Measurements from ENCODE around the gene ARHGEF17. TPM values are rescaled to one million over a fixed set of nuclear protein-coding genes. Genes with fewer than 3 reads are reported as not detected.
A peak's percentile ranks its signal among the peaks of the same experiment; 100 is the strongest.

Gene ARHGEF17
- total RNA-seq, 1 experiment from 2014 or later = 6.6 TPM

DNA sequence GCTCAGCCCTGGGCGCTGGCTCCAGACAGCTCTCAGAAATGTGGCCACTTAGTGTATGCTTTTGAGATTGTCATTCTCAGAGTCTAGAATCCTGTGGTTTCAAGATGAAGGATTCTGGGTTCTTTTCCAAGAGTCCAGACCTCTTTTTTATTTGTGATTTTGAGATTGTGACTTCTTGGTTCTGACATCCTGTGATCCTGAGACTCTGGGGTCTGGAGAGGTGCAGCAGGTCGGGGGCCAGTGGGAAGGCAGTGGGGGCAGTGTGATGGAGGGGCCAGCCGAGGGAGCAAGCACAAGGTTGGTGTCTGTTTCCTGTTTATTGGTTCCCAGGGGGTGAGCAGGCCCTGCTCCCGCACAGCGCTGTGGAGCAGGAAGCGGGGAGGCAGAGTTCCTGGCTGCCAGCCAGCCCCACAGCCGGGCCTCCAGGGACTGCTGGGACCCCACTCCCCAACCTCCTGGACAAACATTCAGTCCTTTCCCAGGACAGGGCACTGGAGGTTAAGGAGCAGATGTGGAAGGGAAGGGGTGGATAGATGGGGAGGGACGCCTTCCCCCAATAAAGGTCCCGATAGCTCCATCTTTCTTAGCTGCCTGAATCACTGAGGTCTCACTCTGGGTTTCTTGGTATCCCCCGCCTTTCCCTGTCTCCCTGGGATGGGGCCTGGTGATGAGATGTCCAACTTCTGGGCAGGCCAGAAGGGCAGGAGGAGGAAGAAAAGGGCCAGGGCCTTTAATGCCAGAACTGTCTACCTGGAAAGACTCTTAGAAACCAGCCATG lies 13.7 kb downstream of the ARHGEF17 start:
- peak; percentile 70 for DNase-seq
- Histone ChIP-seq H3K36me3 (replicated peaks; ENCODE audit: control insufficient read depth, insufficient read depth, low read length) (no peaks in the 10 kb centered on the region; the same call in 1 of the 2 replicates), H3K4me3 (ENCODE audit: insufficient read depth, low read depth, low read length) (no peak overlapping the region), H3K27me3 (ENCODE audit: control insufficient read depth, insufficient read depth, low read length) (no peaks in the 10 kb centered on the region; the same call in 1 of the 2 replicates)

DNA sequence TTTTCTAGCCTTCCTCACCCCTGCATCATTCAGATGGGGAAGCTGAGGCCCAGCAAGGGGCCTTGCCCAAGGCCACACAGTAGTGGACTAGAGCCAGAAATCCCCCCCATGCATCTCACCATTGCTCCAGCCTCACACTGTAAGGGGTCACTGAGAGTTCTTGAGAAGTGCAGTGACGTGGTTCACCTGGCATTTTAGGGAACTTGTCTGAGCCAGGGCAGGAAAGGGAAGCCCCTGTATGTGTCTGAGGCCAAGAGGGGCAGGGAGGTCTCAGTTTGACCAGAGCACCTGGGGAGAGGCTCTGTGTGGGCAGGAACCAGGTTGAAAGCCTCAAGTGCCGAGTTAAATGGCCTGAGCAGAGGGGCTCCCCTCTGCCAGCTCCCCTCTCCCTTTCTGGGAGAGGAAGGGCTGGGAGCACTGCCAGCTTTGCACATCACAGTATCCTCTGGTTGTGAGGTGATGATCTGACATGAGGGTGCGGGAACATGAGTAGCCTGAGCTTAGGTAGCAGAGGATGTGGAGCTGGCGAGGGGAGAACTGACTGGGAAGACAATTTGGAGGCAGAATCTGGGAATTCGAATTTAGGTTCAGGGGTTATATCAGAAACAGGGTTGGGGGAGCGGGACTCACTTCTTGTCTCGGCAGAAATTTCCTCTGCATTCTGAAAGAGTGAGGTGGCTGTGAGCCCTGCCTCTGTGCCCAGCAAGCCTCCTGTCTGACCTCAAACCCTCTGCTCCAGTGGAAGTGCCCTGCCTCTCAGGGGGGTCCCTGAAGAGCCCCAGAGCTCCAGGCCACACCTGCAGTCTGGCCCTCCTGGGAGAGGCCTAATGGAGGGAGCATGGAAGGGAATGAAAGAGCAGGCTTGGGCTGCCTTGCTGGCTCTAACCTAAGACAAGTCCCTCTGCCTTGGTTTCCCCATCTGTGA lies 14.6 kb downstream of the ARHGEF17 start:
- H3K4me3 ChIP-seq (ENCODE audit: insufficient read depth, low read depth, low read length) = no peak overlapping the region
- no peaks in the 10 kb centered on the region; the same call in 1 of the 2 replicates for H3K36me3 ChIP-seq (replicated peaks; ENCODE audit: control insufficient read depth, insufficient read depth, low read length)
- H3K27me3 ChIP-seq (ENCODE audit: control insufficient read depth, insufficient read depth, low read length) = no peaks in the 10 kb centered on the region; the same call in 1 of the 2 replicates
- peak; percentile 46 for DNase-seq

DNA sequence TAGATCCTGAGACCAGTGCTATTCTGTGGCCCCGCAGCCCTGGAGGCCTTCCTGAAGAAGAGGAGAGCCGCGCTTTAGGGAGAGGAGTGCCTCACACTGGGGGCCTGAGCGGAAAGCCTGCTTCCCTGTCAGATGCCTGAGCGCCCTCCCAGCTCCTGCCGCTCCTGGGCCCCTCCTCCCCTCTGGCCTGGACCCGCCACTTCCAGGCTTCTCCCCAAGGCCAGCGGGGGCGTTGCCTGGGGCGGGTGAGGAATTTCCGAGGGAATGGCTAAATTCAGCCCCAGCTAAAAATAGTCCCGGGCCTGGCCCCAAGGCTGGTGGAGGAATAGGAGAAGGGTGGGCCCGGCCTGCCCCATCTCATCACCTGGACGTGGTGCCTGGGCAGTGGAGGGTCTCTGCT lies 15.4 kb downstream of the ARHGEF17 start:
- peak; percentile 96 for DNase-seq

DNA sequence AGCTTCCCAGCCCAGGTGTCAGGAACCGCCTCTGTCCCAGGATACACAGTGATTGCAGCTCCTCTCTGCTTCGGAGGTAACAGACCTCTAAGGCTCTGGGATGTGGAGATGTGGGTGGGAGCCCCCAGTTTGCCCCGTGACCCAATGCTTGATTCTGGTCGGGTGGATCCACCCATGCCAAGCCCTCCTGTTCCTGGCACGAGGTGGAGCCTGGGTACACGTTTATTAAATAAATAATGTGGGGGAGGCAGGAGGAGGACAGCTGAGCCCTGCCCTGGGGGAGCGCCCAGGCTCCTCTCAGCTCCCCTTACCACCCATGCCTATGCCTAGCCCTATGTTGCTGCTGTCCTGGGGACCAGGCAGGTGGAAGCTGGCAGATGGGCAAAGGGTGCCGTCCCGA lies 16.0 kb downstream of the ARHGEF17 start:
- Histone ChIP-seq H3K4me3 (ENCODE audit: insufficient read depth, low read depth, low read length) (no peak overlapping the region), H3K27me3 (ENCODE audit: control insufficient read depth, insufficient read depth, low read length) (no peaks in the 10 kb centered on the region; the same call in 1 of the 2 replicates), H3K36me3 (replicated peaks; ENCODE audit: control insufficient read depth, insufficient read depth, low read length) (no peaks in the 10 kb centered on the region; the same call in 1 of the 2 replicates)
- DNase-seq = no peak

More for the DNA sequence above, 15.4 kb downstream of the ARHGEF17 start:
- Histone ChIP-seq H3K27me3 (ENCODE audit: control insufficient read depth, insufficient read depth, low read length) (no peaks in the 10 kb centered on the region; the same call in 1 of the 2 replicates), H3K36me3 (replicated peaks; ENCODE audit: control insufficient read depth, insufficient read depth, low read length) (no peaks in the 10 kb centered on the region; the same call in 1 of the 2 replicates), H3K4me3 (ENCODE audit: insufficient read depth, low read depth, low read length) (no peak overlapping the region)

DNA sequence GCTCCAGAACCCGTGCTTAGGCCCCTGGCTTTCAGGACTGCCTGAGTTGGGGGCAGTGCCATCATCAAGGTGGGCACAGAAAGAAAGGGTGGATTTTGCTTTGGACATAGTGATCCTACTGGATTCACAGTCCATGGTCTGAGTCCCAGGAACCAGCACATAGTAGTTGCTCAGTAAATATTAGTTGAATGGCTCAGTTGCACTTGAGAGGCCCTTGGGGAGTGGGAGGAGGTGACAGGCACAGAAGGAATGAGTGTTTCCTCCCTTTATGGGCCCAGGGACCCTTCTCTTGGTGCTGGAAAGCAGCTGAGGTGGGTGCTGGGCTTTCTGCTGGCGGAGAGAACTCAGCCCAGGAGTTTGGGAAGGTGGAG lies 16.6 kb downstream of the ARHGEF17 start:
- H3K36me3 ChIP-seq (replicated peaks; ENCODE audit: control insufficient read depth, insufficient read depth, low read length) = no peaks in the 10 kb centered on the region; the same call in 1 of the 2 replicates
- no peaks in the 10 kb centered on the region; the same call in 1 of the 2 replicates for H3K27me3 ChIP-seq (ENCODE audit: control insufficient read depth, insufficient read depth, low read length)
- DNase-seq = no peak
- no peak overlapping the region for H3K4me3 ChIP-seq (ENCODE audit: insufficient read depth, low read depth, low read length)

DNA sequence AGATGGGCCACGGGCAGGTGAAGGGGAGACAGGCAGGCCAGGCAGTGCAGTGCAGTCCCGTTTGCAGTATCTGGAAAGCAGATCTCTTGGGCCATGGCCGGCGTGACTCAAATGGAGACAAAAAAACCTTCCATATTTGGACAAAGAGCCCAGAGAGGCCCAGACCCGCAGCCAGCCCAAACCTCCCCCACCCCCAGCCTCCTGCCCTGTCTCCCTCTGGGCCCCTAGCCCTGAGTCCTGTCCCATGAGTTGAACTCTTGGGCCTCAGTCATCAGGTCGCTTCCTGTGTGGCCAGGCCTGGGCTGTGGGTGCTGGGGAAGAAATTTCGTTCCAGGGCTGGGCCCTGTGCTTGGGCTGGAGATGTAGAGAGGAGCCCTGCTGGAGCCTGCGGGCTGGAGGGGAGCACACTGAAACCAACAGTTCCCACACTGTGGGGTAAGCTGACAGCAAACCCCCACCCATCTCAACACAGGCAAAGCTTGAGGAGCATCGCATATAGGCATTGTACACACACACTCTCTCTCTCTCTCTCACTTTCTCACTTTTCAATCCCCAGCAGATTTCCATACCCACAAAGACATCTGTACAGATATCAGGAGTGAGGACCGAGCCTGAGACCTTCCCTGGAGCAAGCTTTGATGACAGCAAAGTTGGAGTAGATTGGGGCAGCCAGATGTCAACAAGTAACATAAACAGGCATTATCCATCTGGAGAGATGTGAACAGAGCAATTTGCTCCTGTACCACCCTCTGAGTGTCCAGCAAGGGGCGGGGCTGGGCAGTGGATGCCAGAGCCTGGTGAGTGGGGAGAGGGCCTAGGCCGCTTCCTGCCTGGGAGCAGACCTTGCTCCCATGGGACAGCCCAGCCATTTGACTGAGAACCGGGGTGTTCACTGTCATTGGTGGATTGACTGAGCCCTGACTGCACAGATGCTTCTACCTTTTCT lies 17.2 kb downstream of the ARHGEF17 start:
- Histone ChIP-seq H3K4me3 (ENCODE audit: insufficient read depth, low read depth, low read length) (no peak overlapping the region), H3K36me3 (replicated peaks; ENCODE audit: control insufficient read depth, insufficient read depth, low read length) (no peaks in the 10 kb centered on the region; the same call in 1 of the 2 replicates), H3K27me3 (ENCODE audit: control insufficient read depth, insufficient read depth, low read length) (no peaks in the 10 kb centered on the region; the same call in 1 of the 2 replicates)
- DNase-seq = no peak

DNA sequence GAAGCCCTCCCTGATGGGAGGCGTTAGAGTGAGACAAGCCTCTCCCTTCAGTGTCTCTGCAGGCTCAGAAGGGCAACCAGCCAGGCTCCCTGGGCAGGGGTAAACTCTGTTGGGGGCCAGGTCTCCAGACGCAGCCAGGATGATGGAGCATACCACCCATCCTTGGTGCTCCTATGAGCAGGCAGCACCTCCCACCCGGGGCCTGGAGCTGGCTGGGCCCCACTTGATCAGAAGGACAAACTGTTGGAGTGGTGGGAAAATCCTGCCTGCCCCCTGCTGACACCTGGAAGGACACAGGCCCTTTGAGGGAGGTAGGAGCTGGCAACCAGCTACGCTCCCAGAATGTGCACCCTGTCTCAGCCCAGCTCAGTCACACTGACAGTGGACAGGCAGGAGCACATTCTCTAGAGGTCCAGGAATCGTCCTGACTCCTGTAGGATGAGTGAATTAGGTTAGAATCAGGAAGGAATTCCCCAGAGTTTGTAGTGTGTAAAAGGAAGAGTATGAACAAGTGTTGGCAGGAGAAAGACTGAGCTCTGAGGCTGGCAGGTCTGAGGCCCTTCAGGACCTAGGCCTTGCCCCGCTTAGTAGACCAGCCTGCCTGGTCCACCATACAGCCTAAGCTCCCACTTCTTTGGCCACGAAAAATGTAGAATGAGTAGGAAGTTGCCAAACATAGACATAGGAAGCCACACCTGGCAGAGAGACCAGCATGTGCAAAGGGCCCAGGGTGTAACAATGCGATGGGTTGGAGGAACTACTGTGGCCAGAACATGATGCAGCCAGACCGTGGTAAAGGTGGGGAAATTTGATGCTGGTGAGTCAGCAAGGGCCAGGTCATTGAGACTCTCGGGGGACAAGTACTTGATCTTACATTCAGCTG lies 19.1 kb downstream of the ARHGEF17 start:
- H3K36me3 ChIP-seq (replicated peaks; ENCODE audit: control insufficient read depth, insufficient read depth, low read length) = no peaks in the 10 kb centered on the region; the same call in 1 of the 2 replicates
- H3K27me3 ChIP-seq (ENCODE audit: control insufficient read depth, insufficient read depth, low read length) = peaks cover 7% of the 10 kb centered on the region
- no peak for DNase-seq
- no peak overlapping the region for H3K4me3 ChIP-seq (ENCODE audit: insufficient read depth, low read depth, low read length)

DNA sequence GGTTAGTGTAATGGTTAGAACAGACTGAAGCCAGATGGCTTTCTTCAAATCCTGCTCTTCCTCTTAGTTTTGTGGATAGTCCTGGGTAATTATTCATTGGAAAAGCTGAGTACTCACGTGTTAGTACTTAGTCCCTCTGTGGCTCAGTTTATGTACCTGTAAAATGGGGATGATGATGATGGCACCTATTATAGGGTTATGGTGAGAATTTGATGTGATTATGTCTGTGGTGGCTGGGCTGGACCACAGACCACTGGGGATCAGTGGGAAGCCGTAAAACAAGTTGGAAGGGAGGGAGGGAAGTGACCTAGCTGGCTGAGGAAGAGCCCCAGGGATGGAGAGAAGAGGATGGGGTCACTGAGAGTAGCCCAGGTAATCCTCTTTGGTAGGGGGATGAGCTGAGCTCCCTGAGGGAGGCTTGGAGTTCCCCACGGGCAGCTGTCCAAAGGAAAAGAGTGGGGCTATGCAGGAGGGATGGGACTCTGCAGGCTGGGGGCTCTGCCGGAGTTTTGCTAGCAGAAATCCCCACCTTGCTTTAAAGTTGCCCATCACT lies 19.8 kb downstream of the ARHGEF17 start:
- Histone ChIP-seq H3K27me3 (ENCODE audit: control insufficient read depth, insufficient read depth, low read length) (peaks cover 10% of the 10 kb centered on the region), H3K4me3 (ENCODE audit: insufficient read depth, low read depth, low read length) (no peak overlapping the region), H3K36me3 (replicated peaks; ENCODE audit: control insufficient read depth, insufficient read depth, low read length) (no peaks in the 10 kb centered on the region; the same call in 1 of the 2 replicates)
- no peak for DNase-seq

DNA sequence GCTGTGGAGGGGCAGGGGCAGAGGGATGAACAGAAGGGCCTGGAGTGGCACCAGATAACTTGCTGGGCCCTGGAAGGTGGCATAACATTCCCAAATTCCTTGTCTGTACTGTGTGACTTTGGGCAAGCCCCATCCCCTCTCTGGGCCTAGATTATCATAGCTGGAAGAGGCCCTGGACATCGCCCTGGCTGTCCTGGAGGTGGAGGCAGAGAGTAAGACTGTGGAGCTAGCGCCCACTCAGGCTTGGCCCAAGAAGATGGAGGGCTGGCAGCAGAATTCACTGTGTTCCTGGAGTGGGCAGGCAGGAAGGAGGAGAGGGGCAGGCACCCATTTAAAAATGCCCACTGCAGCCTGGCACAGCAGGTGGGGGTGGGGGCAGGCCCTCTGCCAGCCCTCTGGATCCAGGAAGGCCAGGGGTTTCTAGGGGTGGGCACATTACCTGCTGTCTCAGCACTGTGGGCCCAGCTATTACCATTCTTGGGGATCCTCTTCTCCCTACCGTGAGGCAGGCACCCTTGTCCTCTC lies 22.6 kb downstream of the ARHGEF17 start:
- peak; percentile 79 for DNase-seq
- H3K36me3 ChIP-seq (replicated peaks; ENCODE audit: control insufficient read depth, insufficient read depth, low read length) = no peaks in the 10 kb centered on the region
- H3K27me3 ChIP-seq (ENCODE audit: control insufficient read depth, insufficient read depth, low read length) = peaks cover 26% of the 10 kb centered on the region
- H3K4me3 ChIP-seq (ENCODE audit: insufficient read depth, low read depth, low read length) = no peak overlapping the region

DNA sequence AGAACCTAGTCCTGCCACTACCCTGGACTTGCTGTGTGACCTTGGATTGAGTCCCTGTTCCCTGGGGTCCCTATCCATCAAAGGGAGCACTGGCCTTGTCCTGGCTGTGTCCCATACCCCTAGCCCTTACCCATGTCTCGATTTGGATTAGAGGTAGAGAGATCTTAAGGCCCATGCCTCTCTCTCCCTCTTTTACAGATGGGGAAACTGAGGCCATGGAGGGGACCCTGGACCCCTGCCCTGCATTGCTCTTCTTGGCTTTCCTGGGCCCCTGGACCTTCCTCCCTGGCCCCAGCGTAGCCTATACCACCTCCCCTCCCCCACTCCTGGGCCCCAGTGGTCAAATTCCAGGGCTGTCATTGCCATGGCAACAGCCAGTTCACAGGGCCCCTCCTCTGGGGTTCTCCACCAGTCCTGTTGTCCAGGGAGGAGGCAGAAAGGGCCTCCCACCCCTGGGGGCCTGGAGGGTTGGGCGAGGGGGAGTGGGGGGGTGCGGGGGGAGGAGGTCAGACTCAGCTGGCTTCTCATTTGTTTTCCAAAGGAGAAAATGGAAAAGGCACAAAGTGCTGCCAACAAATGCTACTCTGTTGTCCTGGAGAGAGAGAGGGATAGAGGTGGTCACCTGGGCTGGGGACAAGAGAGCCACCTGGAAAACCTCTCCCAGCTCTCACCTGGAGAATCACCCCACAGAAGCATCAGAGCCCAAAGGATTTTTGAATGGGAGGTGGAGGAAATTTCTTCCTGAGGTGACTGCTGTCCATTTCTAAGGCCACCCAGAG lies 23.3 kb downstream of the ARHGEF17 start:
- H3K36me3 ChIP-seq (replicated peaks; ENCODE audit: control insufficient read depth, insufficient read depth, low read length) = 0 out of 2 replicates have a peak, but pooled peaks cover 2% of the 10 kb centered on the region
- peaks cover 26% of the 10 kb centered on the region for H3K27me3 ChIP-seq (ENCODE audit: control insufficient read depth, insufficient read depth, low read length)
- peak; percentile 98 for DNase-seq
- H3K4me3 ChIP-seq (ENCODE audit: insufficient read depth, low read depth, low read length) = no peak overlapping the region

DNA sequence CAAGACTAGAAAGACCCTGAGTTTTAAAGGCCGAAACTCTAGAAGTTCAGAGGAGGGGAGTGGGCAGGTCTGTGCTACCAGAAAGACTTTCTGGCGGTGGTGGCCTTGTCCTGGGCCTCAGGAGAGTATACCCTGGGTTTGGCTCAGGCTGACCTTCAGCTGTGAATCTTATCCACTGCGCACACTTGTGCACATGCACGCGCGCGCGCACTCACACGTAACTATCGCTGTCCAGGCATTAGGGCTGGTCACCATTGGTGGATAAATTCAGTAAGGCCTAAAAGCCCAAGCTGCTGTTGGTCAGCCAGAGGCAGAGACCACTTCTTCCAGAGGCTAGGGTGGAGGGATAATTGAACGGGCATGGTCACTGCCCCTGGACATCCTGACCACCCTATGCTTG lies 25.1 kb downstream of the ARHGEF17 start:
- Histone ChIP-seq H3K36me3 (replicated peaks; ENCODE audit: control insufficient read depth, insufficient read depth, low read length) (0 out of 2 replicates have a peak, but pooled peaks cover 2% of the 10 kb centered on the region), H3K4me3 (ENCODE audit: insufficient read depth, low read depth, low read length) (no peak overlapping the region), H3K27me3 (ENCODE audit: control insufficient read depth, insufficient read depth, low read length) (peaks cover 26% of the 10 kb centered on the region)
- DNase-seq = no peak
